GM21515 (cell line): ENCODE data around the gene UBR7.
A peak's percentile ranks its signal among the peaks of the same experiment; 100 is the strongest.
"Not testable (repeated sequence)": the region's sequence is repeated elsewhere in the genome, so short reads cannot be mapped to it uniquely, and the experiment has no call there.

Source experiments
- ATAC-seq: cut with Tn5 transposase; IDR thresholded peaks from one replicate; pipeline ENCODE4 v1.9.1; 2021; ENCODE audit not compliant: unreplicated experiment

The UBR7 gene

GRCh38 chr14:93195316-93195999 is 11.6 kb upstream of the UBR7 start:
- no peak for ATAC-seq

GRCh38 chr14:93199031-93199430 is 8.0 kb upstream of the UBR7 start:
- ATAC-seq, result no peak

- ATAC-seq, result no peak
Observed at GRCh38 chr14:93200553-93200952, 6.5 kb upstream of the UBR7 start.

DNA sequence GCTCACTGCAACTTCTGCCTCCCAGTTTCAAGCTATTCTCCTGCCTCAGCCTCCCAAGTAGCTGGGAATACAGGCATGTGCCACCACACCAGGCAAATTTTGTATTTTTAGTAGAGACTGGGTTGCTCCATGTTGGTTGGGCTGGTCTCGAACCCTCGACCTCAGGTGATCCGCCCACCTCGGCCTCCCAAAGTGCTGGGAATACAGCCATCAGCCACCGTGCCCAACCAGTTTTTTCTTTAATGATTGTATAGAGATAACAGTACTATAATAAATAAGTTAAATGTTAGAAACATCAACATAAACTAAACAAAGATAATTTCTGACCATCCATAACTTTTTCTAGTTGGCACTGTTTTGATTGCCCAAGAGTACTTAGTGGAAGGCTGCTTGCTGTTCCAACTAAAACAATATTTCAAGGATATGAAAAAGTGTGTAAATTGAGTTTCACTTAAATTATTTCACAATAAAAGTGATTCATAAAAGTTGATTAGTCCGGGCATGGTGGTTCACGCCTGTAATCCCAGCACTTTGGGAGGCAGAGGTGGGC is 5.8 kb upstream of the UBR7 start:
- no peak for ATAC-seq

DNA sequence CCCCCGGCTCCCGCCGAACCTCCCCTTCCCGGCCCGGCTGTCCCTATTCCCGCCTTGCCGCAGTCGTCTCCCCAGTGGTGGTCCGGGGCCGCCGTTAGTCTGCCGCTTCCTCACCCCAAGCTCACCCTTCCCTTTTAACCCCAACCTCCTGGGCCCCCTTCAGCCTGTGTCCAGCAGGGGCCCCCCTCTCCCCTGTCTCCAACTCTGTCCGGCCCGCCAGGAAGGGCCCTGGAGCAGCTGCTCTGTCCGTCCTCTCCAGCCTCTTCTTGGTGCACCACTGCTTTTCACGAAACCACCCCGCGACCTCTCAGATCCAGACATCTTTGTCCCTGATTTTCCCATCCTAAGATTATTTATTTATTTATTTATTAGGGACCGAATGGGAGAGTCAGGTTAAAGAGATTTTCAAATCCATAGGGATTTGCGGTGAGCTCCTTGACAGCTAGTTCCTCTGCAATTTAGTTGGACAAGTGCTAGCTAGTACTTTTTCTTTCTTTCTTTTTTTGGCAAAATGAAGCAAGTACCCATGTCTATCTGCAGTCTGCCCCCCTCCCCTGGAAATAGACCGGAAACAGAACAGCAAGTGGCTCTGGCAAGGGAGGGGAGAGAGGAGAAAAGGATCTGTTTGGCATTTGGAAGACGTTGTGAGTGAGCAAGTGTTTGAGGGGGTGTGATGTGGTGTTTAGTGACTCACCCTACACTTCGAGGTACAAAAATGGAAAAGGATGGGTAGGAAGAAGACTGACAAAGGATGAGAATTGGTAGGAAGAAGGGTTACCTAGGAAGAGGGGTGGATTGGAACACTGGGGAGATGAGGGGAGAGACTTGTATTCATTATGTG is 632 bp downstream of the UBR7 start:
- ATAC-seq, result peak; percentile 45

DNA sequence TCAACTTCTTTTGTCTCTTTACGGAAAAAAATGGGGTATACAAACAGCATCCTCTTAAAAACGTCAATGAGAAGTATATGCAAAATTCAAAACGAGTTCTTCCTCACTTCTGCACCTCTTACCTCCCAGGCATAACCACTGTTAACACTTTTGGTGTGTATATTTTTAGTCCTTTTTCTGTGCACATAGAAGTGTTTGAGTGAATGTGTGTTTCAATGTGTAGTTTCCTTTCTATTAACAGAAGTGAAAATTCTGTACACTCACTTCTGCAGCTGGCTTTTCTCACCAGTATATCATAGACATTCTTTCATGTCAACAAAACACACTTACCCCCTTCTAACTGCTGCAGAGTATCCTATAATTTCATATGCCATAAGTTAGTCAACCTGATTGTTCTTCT is 5.4 kb downstream of the UBR7 start:
- ATAC-seq, result peak; percentile 65

DNA sequence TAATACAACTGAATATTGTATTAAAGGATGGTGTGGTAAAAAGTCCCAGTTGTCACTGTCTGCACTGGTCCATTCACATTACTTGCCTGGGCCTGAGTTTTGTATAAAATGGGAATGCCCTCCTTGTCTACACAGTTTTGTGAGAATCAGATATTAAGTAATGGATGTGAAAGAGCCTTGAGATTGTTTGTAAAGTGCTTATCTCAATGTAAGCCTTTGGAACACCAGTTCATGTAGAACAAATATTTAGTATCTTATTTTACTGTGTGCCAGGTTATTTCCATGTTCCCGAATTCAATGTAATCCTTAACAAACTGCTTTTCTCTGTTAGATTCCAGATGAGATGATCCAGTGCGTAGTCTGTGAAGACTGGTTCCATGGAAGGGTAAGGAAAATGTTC is 7.5 kb downstream of the UBR7 start:
- no peak for ATAC-seq

DNA sequence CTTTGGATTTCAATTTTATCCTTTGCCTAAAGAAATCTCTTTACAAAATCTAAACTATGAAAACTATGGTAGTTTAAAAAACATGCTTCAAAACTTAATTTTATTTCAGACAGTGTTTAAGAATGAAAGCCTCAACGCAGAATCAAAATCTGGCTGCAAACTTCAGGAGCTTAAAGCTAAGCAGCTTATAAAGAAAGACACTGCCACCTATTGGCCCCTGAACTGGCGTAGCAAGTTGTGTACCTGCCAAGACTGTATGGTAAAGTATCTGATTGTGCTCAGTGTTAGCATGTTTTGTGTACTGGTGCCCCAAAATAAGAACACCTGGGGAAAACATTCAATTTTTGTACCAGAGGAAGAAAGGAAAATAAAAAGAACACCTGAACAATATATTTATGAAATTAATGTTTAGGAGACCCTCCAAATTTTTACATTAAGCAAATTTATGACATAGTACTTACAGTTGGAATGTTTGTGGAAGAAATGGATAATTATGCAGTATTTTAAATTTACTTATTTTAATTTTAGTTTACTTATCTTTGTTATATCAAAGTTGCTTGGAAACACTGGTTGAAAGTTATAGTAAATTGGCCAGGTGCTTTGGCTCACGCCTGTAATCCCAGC is 12.2 kb downstream of the UBR7 start:
- peak; percentile 72 for ATAC-seq

DNA sequence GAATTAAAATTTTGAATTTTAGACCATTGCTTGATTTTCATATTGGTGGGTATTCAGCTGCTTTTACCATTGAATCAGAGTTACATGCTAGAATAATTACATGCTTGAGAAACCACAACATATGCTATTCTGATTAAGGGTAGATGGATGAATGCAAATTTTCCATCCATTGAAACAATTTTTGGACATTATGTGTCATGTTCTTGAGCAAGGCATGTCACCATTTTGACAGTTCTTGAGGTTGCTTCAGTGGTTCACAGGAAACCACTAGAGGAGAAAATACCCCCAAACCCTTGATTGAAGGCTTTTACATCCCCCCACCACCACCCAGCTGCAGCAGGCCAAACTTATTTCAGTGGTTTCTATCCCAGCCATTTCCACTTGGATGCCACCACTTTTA is 13.5 kb downstream of the UBR7 start:
- ATAC-seq, result no peak

DNA sequence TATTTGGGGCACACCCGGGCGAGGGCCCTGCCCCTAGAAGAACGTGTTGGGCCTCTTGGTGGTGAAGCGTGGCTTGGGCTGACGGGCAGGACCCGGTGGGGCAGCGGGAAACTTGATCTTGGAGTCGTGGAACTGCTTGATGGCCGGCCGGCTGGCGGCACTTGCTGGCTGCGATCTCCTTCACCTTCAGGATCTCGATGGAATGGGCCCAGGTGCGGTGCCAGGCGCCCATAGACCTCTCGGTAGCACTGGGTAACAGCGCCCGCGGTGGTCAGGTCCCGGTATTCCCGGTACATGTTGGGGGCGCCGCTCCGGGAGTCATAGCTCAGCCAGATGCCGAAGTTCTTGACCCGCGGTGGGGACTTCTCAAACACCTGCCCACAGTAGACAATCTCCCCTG is 16.5 kb downstream of the UBR7 start:
- no peak for ATAC-seq

DNA sequence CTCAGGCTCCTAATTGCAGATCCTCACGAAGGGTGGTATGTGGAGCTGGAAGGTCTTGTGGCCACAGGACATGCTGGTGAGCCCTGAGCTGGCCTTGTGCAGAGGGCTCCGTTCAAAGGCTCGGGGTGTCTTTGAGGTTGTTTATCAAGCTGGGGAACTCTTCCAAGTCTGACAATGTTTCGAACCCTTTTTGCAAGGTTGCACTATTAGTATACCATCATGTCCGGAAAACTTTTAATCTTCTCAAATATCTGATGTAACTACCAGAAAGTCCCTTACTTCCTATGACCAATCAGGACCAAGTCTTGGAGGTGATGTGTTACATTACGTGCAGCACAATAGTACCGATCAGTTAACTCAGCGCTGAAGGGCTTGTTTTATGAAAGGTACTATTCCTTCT is 21.5 kb downstream of the UBR7 start:
- ATAC-seq, result no peak

GRCh38 chr14:93230539-93230938 is 23.5 kb downstream of the UBR7 start:
- no peak for ATAC-seq

DNA sequence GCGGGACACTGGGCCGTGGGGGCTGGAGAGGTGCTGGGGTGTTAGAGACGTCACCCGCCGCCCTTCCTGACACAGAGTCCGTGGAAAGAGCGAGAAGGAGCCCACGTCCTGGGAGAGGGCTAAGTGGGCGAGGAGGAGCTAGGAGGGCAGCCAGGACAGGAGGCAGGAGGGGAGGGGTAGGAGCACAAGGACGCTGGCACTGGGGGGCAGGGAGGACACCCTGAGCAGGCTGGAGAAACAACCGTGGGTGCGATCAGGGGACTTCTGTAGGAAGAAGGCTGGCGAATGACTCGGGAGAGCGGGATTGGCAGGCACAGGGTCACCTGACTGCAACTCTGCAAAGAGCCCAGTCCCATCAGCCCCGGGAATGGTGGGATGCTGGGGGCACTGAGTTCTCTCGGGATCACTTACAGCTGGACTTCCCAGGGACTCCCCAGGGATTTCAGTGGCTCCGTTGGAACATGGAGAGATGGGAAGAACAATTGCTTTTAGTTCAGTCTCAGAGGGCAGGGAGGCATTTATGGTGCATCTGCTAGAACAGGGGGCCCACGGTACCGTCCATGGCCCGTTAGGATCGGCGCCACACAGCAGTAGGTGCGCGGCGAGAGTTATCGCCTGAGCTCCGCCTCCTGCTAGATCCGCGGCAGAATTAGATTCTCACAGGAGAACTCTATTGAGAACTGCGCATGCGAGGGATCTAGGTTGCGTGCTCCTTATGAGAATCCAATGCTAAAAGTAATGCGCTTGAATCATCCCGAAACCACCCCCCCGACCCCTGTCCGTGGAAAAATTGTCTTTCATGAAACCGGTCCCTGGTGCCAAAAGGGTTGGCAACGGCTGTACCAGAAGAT is 24.3 kb downstream of the UBR7 start:
- no peak for ATAC-seq

DNA sequence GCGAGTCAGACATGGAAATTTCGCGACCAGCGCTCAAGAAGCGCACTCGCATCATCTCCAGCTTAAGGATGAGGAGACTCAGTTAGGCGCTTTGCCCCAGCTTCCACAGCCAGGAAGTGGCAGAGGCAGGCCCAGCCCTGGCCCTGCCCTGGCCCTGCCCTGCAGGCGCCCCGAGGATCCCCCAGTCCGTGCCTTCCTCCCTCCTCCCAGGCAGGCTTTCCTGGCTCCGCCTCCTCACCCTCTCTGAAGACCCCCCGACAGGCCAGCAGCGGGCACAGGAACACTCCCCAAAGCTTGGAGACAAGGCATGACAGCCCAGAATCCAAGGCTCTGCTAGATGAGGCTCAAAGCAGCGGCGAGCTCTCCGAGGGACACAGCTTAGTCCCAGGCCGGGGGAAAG is 25.1 kb downstream of the UBR7 start:
- ATAC-seq, result no peak

GRCh38 chr14:93233078-93233477 is 26.0 kb downstream of the UBR7 start:
- ATAC-seq, result not testable (repeated sequence)

DNA sequence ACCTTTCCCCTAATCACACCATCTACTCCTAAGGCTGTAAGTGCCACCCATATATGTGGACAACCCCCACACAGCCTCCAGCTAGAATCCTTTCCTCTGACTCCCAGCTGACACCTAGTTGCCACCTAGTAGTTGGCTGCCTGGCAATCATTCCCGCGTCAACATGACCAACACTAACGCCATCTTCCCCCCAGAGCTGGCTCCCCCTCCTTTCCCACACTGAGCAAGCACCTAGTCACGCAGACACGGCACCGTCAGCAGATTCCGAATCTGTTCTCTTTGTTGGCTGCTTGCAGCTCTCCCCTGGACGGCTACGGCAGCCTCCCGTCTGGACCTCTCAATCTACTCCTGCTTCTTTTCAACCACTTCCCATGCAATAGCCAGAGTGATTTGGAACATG is 27.7 kb downstream of the UBR7 start:
- no peak for ATAC-seq

DNA sequence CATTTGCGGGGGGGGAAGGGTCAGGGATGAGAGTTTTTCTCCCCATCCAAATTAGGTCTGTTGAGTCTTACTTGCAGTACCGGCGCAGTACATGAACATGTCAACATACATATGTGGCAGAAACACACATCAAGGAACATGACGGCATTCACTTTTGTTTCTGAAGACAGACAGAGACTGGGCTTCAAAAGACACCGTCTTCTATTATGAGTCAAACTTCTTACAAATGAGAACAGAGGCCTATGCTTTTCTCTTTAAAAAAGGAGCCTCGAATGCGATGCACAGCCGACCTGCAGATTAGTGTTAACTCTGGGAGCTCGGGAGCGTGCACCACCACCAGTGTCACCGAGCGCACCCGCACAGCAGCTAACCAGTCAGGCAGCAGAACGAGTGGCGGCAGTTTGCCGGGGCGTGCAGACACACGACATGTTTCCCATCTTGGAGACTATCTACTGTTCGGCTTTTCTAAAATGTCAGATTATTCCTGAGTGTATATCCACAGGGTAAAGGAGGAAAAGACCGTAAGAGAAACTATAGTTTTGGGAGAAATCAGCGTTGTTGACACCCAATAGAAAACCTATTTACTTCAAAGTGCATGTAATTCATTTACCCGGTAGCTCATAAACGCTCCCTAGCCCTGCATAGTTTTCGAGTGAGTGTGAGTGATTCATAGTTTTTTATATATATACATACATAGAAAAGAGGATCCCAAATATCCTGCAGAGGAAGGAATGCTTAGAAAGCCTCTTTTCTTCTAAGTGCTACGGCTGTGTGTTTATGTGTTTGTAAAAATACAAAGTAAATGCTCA is 33.0 kb downstream of the UBR7 start:
- ATAC-seq, result no peak

- no peak for ATAC-seq
Observed at GRCh38 chr14:93240678-93241000, 33.6 kb downstream of the UBR7 start.

DNA sequence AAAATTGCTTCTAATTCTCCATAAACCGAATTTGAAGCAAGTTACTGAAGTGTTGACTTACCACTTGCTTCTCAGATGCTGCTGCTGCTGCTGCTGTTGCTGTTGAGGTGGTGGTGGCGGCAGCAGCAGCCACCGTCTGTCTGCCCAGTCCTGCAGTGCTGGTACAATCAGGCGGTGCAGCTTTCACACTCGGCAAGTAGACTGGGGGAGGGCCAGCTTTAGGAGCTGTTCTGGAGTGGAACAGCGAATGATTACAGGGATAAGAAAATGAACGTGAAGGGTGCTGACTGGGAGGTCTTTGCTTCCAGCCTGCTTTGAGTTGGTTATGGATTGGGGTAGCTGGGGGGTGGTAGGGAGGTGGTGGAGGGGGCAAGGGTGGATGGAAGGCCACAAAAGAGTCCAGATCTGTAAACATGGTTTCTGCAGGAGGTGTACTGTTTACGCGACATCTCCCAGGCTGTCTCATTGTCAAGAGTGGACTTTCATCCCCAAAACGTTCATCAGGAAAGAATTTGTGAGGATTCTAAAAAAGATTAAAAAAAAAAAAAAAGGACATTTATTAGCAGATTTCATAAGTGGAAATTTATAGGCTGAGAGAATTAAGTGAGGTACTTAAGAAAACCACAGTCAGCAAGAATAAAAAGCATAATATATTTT is 38.8 kb downstream of the UBR7 start:
- ATAC-seq, result no peak

- no peak for ATAC-seq
Observed at GRCh38 chr14:93246534-93246933, 39.5 kb downstream of the UBR7 start.
